ENCODE data around the gene SPEN.
A peak's percentile ranks its signal among the peaks of the same experiment; 100 is the strongest.

Gene SPEN

DNA sequence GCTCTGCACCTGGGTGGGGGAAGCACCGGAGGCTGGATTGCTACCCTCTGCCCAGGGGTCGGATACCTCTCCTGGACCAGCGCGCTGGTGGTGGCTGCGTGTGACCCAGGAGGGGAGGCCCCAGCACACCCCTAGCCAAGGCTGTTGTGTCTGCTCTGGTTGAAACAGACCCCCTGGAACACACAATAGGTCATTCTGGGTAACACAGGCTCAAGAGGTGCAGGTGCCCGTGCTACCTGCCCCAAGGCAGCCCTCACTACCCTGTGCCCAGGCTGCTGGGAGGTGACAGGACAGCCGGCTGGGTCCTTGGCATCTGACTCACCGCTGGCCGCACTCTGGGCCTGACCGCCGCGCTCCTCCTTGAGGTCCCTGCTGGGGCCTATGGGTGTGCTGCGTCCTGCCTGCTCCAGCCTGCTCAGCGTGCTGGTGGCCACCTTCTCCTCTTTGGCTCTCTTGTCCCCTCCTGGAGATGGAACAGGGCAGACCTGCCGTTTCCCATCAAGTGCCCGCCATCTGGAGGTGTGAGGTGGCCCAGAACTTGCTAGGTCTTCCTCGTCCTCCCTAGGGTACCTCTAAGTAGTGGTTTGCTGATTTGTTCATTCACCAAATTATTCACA, 98.4 kb downstream of the SPEN start:
- peaks cover 0 to 84% (median 60%) of the 10 kb centered on the region in 4 experiments for H3K36me3 ChIP-seq (ENCODE audit: control insufficient read depth in 4 of 4, insufficient read depth in 4 of 4, low read length in 3 of 4)
- POLR2A ChIA-PET: interaction anchor here (1.5 kb wide), 1 partner anchor 30 kb away, joined by 3 read pairs; the partner anchor contains the start of gene ZBTB17

GRCh38 chr1:15946571-15947381, 99.3 kb downstream of the SPEN start:
- 96% methylated on average over 16 of the region's 18 CpGs for WGBS (ENCODE audit: insufficient coverage)
- Histone ChIP-seq H3K4me3 (ENCODE audit: control insufficient read depth in 1 of 7, extremely low read depth in 1 of 7, insufficient read depth in 4 of 7, low read depth in 2 of 7, low read length in 6 of 7) (no peak overlapping the region), H3K36me3 (ENCODE audit: control insufficient read depth in 4 of 4, insufficient read depth in 4 of 4, low read length in 3 of 4) (peaks cover 0 to 76% (median 54%) of the 10 kb centered on the region in 4 experiments), H3K4me1 (ENCODE audit: control extremely low read depth in 1 of 4, control insufficient read depth in 4 of 4, insufficient read depth in 4 of 4, low read length in 3 of 4) (peaks cover 0 to 29% (median 28%) of the 10 kb centered on the region in 4 experiments), H3K27ac (ENCODE audit: insufficient read depth in 1 of 2, low read depth in 1 of 2, low read length in 2 of 2, poor library complexity in 1 of 2, severe bottlenecking in 2 of 2) (no peak overlapping the region), H3K27me3 (replicated peaks in 2 of 5; ENCODE audit: control insufficient read depth in 4 of 5, insufficient read depth in 5 of 5, low read length in 4 of 5) (no peaks in the 10 kb centered on the region), H3K9me3 (ENCODE audit: control extremely low read depth in 1 of 5, control insufficient read depth in 4 of 5, insufficient read depth in 2 of 5, low read depth in 1 of 5, low read length in 4 of 5) (no peaks in the 10 kb centered on the region)
- ChIA-PET POLR2A (no interaction called here), CTCF (no interaction called here)
- no peak for DNase-seq

More for the DNA sequence above, 98.4 kb downstream of the SPEN start:
- CTCF ChIA-PET: no interaction called here
- Histone ChIP-seq H3K27me3 (replicated peaks in 2 of 5; ENCODE audit: control insufficient read depth in 4 of 5, insufficient read depth in 5 of 5, low read length in 4 of 5) (no peaks in the 10 kb centered on the region), H3K27ac (ENCODE audit: insufficient read depth in 1 of 2, low read depth in 1 of 2, low read length in 2 of 2, poor library complexity in 1 of 2, severe bottlenecking in 2 of 2) (no peak overlapping the region), H3K9me3 (ENCODE audit: control extremely low read depth in 1 of 5, control insufficient read depth in 4 of 5, insufficient read depth in 2 of 5, low read depth in 1 of 5, low read length in 4 of 5) (no peaks in the 10 kb centered on the region), H3K4me3 (ENCODE audit: control insufficient read depth in 1 of 7, extremely low read depth in 1 of 7, insufficient read depth in 4 of 7, low read depth in 2 of 7, low read length in 6 of 7) (no peak overlapping the region), H3K4me1 (ENCODE audit: control extremely low read depth in 1 of 4, control insufficient read depth in 4 of 4, insufficient read depth in 4 of 4, low read length in 3 of 4) (peaks cover 0 to 21% (median 20%) of the 10 kb centered on the region in 4 experiments)
- WGBS (ENCODE audit: insufficient coverage): 91% methylated on average over 16 of the region's 17 CpGs
- no peak for DNase-seq

DNA sequence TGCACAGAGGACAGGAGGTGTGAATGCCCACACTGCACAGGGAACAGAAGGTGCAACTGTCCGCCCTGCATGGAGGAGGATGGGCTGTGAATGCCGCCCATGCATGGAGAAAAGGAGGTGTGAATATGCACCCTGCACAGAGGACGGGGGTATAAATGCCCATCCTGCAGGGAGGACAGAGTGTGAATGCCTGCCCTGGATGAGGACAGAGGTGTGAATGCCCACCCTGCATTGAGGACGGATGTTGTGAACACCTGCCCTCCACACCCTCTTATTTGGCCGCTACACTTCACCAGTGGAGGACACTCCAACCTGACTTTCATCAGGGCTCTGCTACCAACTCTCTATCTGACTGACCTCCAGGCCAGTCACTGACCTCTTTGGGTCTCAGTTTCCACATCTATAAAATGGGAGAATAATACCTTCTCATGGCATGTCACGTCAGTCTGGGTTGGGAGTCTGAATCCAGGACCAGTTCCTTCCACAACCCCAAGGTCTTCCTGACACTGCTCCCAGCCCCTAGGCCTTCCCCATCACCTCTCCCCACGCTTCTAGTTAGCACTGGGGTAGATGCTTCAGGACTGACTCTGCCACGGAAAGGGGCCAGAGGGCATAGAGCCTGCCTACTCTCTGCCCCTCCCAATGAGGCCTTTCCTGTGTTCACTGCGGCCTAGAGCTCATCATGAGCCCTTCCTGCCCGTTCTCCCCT, 100.0 kb downstream of the SPEN start:
- 95% methylated on average over 8 of the region's 10 CpGs for WGBS (ENCODE audit: insufficient coverage)
- Histone ChIP-seq H3K36me3 (ENCODE audit: control insufficient read depth in 4 of 4, insufficient read depth in 4 of 4, low read length in 3 of 4) (peaks cover 0 to 72% (median 47%) of the 10 kb centered on the region in 4 experiments), H3K4me1 (ENCODE audit: control extremely low read depth in 1 of 4, control insufficient read depth in 4 of 4, insufficient read depth in 4 of 4, low read length in 3 of 4) (peaks cover 5 to 37% (median 36%) of the 10 kb centered on the region in 4 experiments), H3K27ac (ENCODE audit: insufficient read depth in 1 of 2, low read depth in 1 of 2, low read length in 2 of 2, poor library complexity in 1 of 2, severe bottlenecking in 2 of 2) (no peak overlapping the region), H3K27me3 (replicated peaks in 2 of 5; ENCODE audit: control insufficient read depth in 4 of 5, insufficient read depth in 5 of 5, low read length in 4 of 5) (no peaks in the 10 kb centered on the region), H3K4me3 (ENCODE audit: control insufficient read depth in 1 of 7, extremely low read depth in 1 of 7, insufficient read depth in 4 of 7, low read depth in 2 of 7, low read length in 6 of 7) (no peak overlapping the region), H3K9me3 (ENCODE audit: control extremely low read depth in 1 of 5, control insufficient read depth in 4 of 5, insufficient read depth in 2 of 5, low read depth in 1 of 5, low read length in 4 of 5) (no peaks in the 10 kb centered on the region)
- no peak for DNase-seq
- POLR2A ChIA-PET: no interaction called here
- CTCF ChIA-PET: no interaction called here

DNA sequence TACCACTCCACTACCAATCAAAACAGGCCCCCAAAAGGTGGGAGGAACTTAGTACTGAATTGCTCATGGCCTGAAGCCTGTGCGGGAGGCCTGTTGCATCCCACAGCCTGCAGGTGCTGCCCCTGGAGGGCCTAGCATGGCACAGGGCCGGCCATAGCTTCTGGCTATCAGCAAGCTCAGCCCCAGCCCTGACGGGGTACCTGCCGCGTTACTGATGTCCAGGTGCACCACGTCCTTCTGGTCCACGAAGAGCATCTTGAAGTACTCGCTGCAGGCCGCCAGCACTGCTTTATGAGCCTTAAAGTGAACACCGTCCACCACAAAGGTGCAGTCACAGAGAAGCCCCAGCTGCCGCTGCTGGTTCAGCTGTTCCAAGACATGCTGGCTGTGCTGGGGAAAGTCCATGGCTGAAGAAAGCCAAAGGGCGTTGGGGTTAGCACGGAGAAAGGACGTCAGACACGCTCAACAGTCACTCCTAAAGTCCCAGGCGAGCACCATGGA, 100.6 kb downstream of the SPEN start:
- ChIA-PET POLR2A (interaction anchor here (0.9 kb wide), 1 partner anchor 28 kb away, joined by 3 read pairs; the partner anchor contains the start of gene ZBTB17), CTCF (no interaction called here)
- Histone ChIP-seq H3K4me3 (ENCODE audit: control insufficient read depth in 1 of 7, extremely low read depth in 1 of 7, insufficient read depth in 4 of 7, low read depth in 2 of 7, low read length in 6 of 7) (no peak overlapping the region), H3K4me1 (ENCODE audit: control extremely low read depth in 1 of 4, control insufficient read depth in 4 of 4, insufficient read depth in 4 of 4, low read length in 3 of 4) (peaks cover 5 to 43% (median 42%) of the 10 kb centered on the region in 4 experiments), H3K27ac (ENCODE audit: insufficient read depth in 1 of 2, low read depth in 1 of 2, low read length in 2 of 2, poor library complexity in 1 of 2, severe bottlenecking in 2 of 2) (peak overlapping the region in 1 of 2 experiments; percentile 65), H3K36me3 (ENCODE audit: control insufficient read depth in 4 of 4, insufficient read depth in 4 of 4, low read length in 3 of 4) (peaks cover 0 to 68% (median 41%) of the 10 kb centered on the region in 4 experiments), H3K9me3 (ENCODE audit: control extremely low read depth in 1 of 5, control insufficient read depth in 4 of 5, insufficient read depth in 2 of 5, low read depth in 1 of 5, low read length in 4 of 5) (no peaks in the 10 kb centered on the region), H3K27me3 (replicated peaks in 2 of 5; ENCODE audit: control insufficient read depth in 4 of 5, insufficient read depth in 5 of 5, low read length in 4 of 5) (no peaks in the 10 kb centered on the region)
- WGBS (ENCODE audit: insufficient coverage): 96% methylated on average over 14 of the region's 16 CpGs
- DNase-seq: no peak

GRCh38 chr1:15948595-15949452, 101.3 kb downstream of the SPEN start:
- CTCF ChIA-PET: no interaction called here

More at GRCh38 chr1:15948595-15949452, 101.3 kb downstream of the SPEN start:
- no peak for DNase-seq
- H3K27ac ChIP-seq (ENCODE audit: insufficient read depth in 1 of 2, low read depth in 1 of 2, low read length in 2 of 2, poor library complexity in 1 of 2, severe bottlenecking in 2 of 2): peak overlapping the region in 1 of 2 experiments; percentile 65
- 74% methylated on average over 9 of the region's 15 CpGs for WGBS (ENCODE audit: insufficient coverage)
- H3K4me1 ChIP-seq (ENCODE audit: control extremely low read depth in 1 of 4, control insufficient read depth in 4 of 4, insufficient read depth in 4 of 4, low read length in 3 of 4): peaks cover 8 to 50% (median 49%) of the 10 kb centered on the region in 4 experiments
- H3K36me3 ChIP-seq (ENCODE audit: control insufficient read depth in 4 of 4, insufficient read depth in 4 of 4, low read length in 3 of 4): peaks cover 0 to 66% (median 36%) of the 10 kb centered on the region in 4 experiments
- H3K27me3 ChIP-seq (replicated peaks in 2 of 5; ENCODE audit: control insufficient read depth in 4 of 5, insufficient read depth in 5 of 5, low read length in 4 of 5): no peaks in the 10 kb centered on the region
- no peaks in the 10 kb centered on the region for H3K9me3 ChIP-seq (ENCODE audit: control extremely low read depth in 1 of 5, control insufficient read depth in 4 of 5, insufficient read depth in 2 of 5, low read depth in 1 of 5, low read length in 4 of 5)
- no peak overlapping the region for H3K4me3 ChIP-seq (ENCODE audit: control insufficient read depth in 1 of 7, extremely low read depth in 1 of 7, insufficient read depth in 4 of 7, low read depth in 2 of 7, low read length in 6 of 7)
- POLR2A ChIA-PET: interaction anchor here (0.7 to 0.9 kb wide), 2 partner anchors 27 to 58 kb away, joined by 3 read pairs; partner anchors contain the start of gene ZBTB17
